Erythroblast (primary cell): Measurements from ENCODE around the gene ALKBH3.

Experiments
- GATA1 ChIP-seq: IDR thresholded peaks from 2 replicates; pipeline ENCODE4 v1.6.1; 2011; ENCODE audit warnings: low read depth, mild to moderate bottlenecking, control low read depth, low read length, moderate library complexity
- POLR2A ChIP-seq: IDR thresholded peaks from 2 replicates; pipeline ENCODE4 v1.6.1; 2011; ENCODE audit warnings: mild to moderate bottlenecking, low read length

DNA sequence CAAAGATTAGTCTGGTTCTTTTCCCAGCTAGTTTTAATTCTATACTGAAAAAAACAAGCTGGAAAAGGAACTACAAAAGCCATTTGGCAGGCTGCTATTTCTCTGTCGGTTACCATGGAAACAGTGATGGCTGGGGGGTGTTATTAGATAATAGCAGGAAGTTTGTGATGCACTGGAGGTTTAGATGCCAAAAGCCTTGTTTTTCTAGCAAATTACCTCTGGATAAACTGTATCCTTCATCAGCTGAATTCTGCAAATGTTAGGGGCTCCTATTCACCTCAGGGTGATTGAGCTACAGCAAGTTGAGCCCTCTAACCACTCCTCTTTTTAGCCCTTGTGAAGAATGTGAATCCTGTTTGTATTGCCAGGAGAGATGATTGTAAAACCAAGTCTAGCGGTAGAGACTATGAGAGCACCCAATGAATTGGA, 25.2 kb downstream of the ALKBH3 start:
- TF ChIP-seq POLR2A (no peak), GATA1 (no peak)
